Smooth muscle cell (in vitro differentiated cells): ENCODE results near the gene FTSJ3. TPM values are rescaled to one million over a fixed set of nuclear protein-coding genes. Genes with fewer than 3 reads are reported as not detected.
"Not testable (repeated sequence)": the region's sequence is repeated elsewhere in the genome, so short reads cannot be mapped to it uniquely, and the experiment has no call there.

Experiments used
- DNase-seq: peaks from one replicate; lab custom pipeline; 2025; ENCODE audit not compliant: unreplicated experiment; lab: John Stamatoyannopoulos, UW
- H2AFZ ChIP-seq: fragments of 200-600 bp; sonication (generic); 2 replicates; pipeline ENCODE4 v1.6.0; 2016; ENCODE audit warnings: antibody characterized with exemption, low read depth, mild to moderate bottlenecking
- H3F3A ChIP-seq: fragments of 200-600 bp; sonication (generic); 2 replicates; pipeline ENCODE4 v1.6.0; 2017; ENCODE audit warnings: antibody characterized with exemption, low read depth
- H3K27ac ChIP-seq: fragments of 200-600 bp; sonication (generic); 2 replicates; pipeline ENCODE4 v1.5.1; 2016; ENCODE audit warnings: low read depth, mild to moderate bottlenecking
- H3K27me3 ChIP-seq: fragments of 200-600 bp; sonication (generic); 2 replicates; pipeline ENCODE4 v1.6.1; 2016; ENCODE audit warnings: low read depth, mild to moderate bottlenecking
- H3K36me3 ChIP-seq: fragments of 200-600 bp; sonication (generic); 2 replicates; pipeline ENCODE4 v1.5.1; 2016; ENCODE audit warnings: low read depth
- H3K4me1 ChIP-seq: fragments of 200-600 bp; sonication (generic); 2 replicates; pipeline ENCODE4 v1.5.1; 2016; ENCODE audit warnings: low read depth
- H3K4me2 ChIP-seq: fragments of 200-600 bp; sonication (generic); 2 replicates; pipeline ENCODE4 v1.6.0; 2016; ENCODE audit warnings: mild to moderate bottlenecking
- H3K4me3 ChIP-seq: fragments of 200-600 bp; sonication (generic); 2 replicates; pipeline ENCODE4 v1.5.1; 2016; ENCODE audit warnings: mild to moderate bottlenecking
- H3K79me2 ChIP-seq: fragments of 200-600 bp; sonication (generic); 2 replicates; pipeline ENCODE4 v1.6.0; 2016; ENCODE audit warnings: low read depth, mild to moderate bottlenecking
- H3K9ac ChIP-seq: fragments of 200-600 bp; sonication (generic); 2 replicates; pipeline ENCODE4 v1.6.0; 2016; ENCODE audit warnings: low read depth
- H3K9me3 ChIP-seq: fragments of 200-600 bp; sonication (generic); replicated peaks from 2 replicates; pipeline ENCODE4 v1.5.1; 2016; ENCODE audit warnings: low read depth
- H4K20me1 ChIP-seq: fragments of 200-600 bp; sonication (generic); 2 replicates; pipeline ENCODE4 v1.6.0; 2016; ENCODE audit warnings: low read depth
- WGBS: methylation state at CpG from one replicate; pipeline ENCODE4 v1.1.7; 2016; ENCODE audit warnings: low lambda C conversion rate; 5-methylcytosine and 5-hydroxymethylcytosine counted together
- polyA plus RNA-seq: library from polyadenylated mRNA; unstranded; fragments of >200 nt; fragmentation: Nextera tagmentation; extraction: Ambion mirVana; gene quantifications from 2 replicates; pipeline ENCODE4 v1.2.1, GENCODE V29; 2016
- total RNA-seq: library from RNA; depleted of rRNA; stranded (reverse); fragments of >200 nt; gene quantifications from 2 replicates; pipeline ENCODE4 v1.2.3, GENCODE V29; 2014
- TF ChIP-seq, protein P1 (sequence below): fragments of 200-600 bp; sonication (generic); IDR thresholded peaks from 2 replicates; pipeline ENCODE4 v1.5.1; 2017; ENCODE audit warnings: borderline replicate concordance, mild to moderate bottlenecking, antibody characterized with exemption; ENCODE audit not compliant: insufficient read depth, poor library complexity, severe bottlenecking

Gene FTSJ3, protein sequence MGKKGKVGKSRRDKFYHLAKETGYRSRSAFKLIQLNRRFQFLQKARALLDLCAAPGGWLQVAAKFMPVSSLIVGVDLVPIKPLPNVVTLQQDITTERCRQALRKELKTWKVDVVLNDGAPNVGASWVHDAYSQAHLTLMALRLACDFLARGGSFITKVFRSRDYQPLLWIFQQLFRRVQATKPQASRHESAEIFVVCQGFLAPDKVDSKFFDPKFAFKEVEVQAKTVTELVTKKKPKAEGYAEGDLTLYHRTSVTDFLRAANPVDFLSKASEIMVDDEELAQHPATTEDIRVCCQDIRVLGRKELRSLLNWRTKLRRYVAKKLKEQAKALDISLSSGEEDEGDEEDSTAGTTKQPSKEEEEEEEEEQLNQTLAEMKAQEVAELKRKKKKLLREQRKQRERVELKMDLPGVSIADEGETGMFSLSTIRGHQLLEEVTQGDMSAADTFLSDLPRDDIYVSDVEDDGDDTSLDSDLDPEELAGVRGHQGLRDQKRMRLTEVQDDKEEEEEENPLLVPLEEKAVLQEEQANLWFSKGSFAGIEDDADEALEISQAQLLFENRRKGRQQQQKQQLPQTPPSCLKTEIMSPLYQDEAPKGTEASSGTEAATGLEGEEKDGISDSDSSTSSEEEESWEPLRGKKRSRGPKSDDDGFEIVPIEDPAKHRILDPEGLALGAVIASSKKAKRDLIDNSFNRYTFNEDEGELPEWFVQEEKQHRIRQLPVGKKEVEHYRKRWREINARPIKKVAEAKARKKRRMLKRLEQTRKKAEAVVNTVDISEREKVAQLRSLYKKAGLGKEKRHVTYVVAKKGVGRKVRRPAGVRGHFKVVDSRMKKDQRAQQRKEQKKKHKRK
- total RNA-seq: 32.5 and 46.8 TPM in 2 replicates
- polyA plus RNA-seq: 21.9 and 24.8 TPM in 2 replicates

DNA sequence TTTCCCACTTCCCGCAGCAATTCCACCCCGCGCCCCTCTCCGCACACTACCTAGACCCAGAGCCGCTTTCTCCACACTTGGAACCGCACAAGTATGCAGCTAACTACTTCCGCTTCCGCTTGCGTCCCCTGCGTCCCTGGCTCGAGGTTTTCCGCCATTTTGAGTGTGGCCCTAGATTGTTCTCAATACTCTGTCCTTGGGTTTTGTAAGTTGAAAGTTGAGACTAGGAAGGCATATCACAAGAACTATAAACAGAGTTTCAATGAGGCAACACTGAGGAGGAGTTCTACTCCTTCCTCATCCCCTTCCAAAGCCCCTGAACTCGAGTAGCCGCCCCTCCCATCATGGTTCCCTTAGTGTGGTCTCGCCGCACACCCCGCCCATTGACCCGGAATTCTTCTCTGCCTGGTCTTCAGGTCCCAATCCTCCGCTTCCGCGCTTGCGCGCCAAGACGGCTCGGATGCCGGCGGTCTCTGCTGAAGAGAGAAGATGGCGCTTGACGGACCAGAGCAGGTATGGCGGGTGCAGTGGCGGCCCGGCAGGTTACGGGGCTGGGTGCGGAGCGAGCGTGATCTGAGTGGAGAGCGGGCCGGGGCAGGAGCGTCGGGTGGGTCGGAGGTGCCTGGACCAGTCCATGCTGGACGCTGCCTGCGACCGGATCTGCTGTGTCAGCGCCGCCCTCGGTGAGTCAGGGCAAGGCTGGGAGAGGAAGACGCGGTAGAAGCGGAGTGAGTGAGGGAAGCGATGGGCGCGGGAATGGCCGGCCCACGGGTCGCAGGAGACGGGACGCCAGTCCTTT lies at the start of gene FTSJ3, which contains the start of gene PSMC5:
Gene FTSJ3 (minus strand): TSS at position 662 of the 799 bp plus-strand sequence. CDS start 761 bp downstream, outside the sequence.
Gene PSMC5 (plus strand): TSS at position 430 of the 799 bp plus-strand sequence. CDS start 60 bp downstream, at position 490.
- peaks cover 3% of the 10 kb centered on the region for H4K20me1 ChIP-seq
- peaks cover 36% of the 10 kb centered on the region for H3K79me2 ChIP-seq
- peak; percentile 96 for DNase-seq
- WGBS: 2% methylated on average over 43 of the region's 58 CpGs
- TF ChIP-seq, protein P1, sequence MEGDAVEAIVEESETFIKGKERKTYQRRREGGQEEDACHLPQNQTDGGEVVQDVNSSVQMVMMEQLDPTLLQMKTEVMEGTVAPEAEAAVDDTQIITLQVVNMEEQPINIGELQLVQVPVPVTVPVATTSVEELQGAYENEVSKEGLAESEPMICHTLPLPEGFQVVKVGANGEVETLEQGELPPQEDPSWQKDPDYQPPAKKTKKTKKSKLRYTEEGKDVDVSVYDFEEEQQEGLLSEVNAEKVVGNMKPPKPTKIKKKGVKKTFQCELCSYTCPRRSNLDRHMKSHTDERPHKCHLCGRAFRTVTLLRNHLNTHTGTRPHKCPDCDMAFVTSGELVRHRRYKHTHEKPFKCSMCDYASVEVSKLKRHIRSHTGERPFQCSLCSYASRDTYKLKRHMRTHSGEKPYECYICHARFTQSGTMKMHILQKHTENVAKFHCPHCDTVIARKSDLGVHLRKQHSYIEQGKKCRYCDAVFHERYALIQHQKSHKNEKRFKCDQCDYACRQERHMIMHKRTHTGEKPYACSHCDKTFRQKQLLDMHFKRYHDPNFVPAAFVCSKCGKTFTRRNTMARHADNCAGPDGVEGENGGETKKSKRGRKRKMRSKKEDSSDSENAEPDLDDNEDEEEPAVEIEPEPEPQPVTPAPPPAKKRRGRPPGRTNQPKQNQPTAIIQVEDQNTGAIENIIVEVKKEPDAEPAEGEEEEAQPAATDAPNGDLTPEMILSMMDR: peak; percentile 13
- peak within 1 kb of the TSS; percentile 99 for H2AFZ ChIP-seq
- peak within 1 kb of the TSS; percentile 95 for H3K4me2 ChIP-seq
- H3K9ac ChIP-seq: peak within 1 kb of the TSS; percentile 97
- no peaks in the 10 kb centered on the region for H3K9me3 ChIP-seq
- H3K27me3 ChIP-seq: no peaks in the 10 kb centered on the region
- no peaks in the 10 kb centered on the region for H3F3A ChIP-seq
- H3K36me3 ChIP-seq: no peaks in the 10 kb centered on the region
- peaks cover 14% of the 10 kb centered on the region for H3K4me1 ChIP-seq
- H3K4me3 ChIP-seq: peak within 1 kb of the TSS; percentile 71
- H3K27ac ChIP-seq: peak within 1 kb of the TSS; percentile 95

DNA sequence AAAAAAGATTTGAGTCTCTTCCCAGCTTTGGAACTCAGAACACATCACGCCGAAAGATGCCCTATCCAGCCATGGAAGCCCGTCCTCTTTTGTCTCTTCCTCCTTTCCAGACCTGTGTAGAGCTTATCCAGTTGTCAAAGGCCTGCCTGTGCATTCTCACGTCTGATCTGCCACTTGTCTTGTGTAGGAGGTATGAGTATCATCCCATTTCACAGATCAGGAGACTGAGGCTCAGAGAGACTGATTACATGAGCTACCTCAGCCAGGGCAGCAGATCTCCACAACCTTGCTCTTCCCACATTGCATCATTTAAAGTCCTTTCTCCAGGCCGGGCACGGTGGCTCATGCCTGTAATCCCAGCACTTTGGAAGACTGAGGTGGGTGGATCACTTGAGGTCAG lies 47.2 kb upstream of the FTSJ3 start:
- H3K4me2 ChIP-seq, H3K27ac ChIP-seq, H3K79me2 ChIP-seq, DNase-seq, H3K27me3 ChIP-seq, H4K20me1 ChIP-seq, H3K36me3 ChIP-seq, H3K9me3 ChIP-seq, H2AFZ ChIP-seq, H3F3A ChIP-seq, H3K4me3 ChIP-seq, H3K4me1 ChIP-seq, H3K9ac ChIP-seq: not testable (repeated sequence)
- WGBS: 90% methylated on average over 6 of the region's 6 CpGs

DNA sequence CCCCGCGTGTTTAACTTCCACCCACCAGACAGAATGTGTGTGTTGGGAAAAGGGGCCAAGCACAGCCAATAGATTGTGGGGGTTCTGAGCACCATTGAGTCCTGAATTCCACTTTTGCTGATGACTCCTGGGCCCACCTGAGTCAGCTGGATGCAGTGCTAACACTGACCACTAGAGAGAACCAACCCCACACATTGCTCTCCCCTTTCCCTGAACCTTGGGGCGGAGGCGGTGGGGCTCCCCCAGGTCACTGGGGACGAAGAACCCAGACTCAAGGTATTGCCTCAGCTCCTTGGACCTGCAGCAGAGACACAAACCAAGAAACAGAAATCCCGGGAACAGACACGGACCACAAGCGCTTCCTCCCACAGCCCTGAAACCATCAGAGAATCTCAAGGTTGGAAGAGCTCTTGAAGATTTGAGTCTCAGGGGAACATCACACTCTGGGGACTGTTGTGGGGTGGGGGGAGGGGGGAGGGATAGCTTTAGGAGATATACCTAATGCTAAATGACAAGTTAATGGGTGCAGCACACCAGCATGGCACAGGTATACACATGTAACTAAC lies 46.7 kb upstream of the FTSJ3 start:
- H3K79me2 ChIP-seq, H3K4me3 ChIP-seq, H2AFZ ChIP-seq, H4K20me1 ChIP-seq, H3K27ac ChIP-seq, H3K9me3 ChIP-seq, H3F3A ChIP-seq, H3K27me3 ChIP-seq, H3K4me2 ChIP-seq, H3K36me3 ChIP-seq, H3K4me1 ChIP-seq, DNase-seq, H3K9ac ChIP-seq: not testable (repeated sequence)
- 86% methylated on average over 6 of the region's 8 CpGs for WGBS

DNA sequence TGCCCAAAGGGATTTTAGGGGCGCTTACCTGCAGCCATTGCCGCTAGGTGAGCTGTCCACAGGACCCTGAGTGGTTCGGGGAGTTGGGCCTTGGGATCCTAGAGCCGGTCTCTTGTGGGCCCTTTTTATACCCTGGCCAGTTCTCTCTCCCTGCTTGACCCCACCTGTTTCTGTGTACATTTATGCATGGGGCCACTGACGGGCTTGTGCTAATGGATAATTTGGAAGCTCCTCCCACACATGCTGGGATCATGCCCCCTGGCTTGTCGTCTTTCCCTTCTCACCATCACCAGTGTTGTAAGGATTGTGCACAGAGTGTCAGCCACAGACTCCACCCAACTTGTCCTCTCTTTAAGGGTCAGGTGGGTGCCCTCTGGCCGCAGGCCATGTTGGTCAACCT lies 46.1 kb upstream of the FTSJ3 start, which contains the start of gene CSH2:
Gene CSH2 (minus strand): TSS at position 101 of the 400 bp plus-strand sequence. CDS start 63 bp downstream, at position 38.
- not testable (repeated sequence) for H2AFZ ChIP-seq, H3K4me1 ChIP-seq, H3K27me3 ChIP-seq, H3K9ac ChIP-seq, H4K20me1 ChIP-seq, H3K4me3 ChIP-seq, DNase-seq, H3K36me3 ChIP-seq, H3K9me3 ChIP-seq, H3K4me2 ChIP-seq, H3F3A ChIP-seq, H3K79me2 ChIP-seq, H3K27ac ChIP-seq
- 90% methylated on average over 4 of the region's 7 CpGs for WGBS

DNA sequence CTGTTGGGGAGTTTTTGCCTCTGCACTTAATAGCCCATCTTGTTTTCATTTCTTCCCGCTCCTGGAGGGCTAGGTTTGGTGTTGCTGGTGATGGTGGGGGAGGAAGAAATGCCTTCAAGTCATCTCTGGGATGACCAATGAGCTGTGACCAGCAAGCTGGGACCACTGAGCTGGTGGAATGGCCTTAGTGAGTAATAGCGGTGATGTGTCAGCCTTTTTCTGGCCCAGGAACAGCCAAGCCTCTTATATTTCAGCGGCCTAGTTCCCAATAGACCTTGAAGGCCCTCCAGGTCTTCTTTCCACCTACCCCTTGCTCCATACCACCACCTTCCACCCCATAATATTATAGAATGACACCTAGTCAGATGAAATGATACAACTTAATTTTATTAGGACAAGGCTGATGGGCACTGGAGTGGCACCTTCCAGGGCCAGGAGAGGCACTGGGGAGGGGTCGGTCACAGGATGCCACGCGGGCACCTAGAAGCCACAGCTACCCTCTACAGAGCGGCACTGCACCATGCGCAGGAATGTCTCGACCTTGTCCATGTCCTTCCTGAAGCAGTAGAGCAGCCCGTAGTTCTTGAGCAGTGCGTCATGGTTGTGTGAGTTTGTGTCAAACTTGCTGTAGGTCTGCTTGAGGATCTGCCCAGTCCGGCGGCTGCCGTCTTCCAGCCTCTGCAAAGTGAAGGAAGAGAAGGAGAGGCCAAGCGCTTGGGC lies 44.3 kb upstream of the FTSJ3 start:
- not testable (repeated sequence) for H3K4me2 ChIP-seq, H3K27me3 ChIP-seq, H3K4me1 ChIP-seq, H3K36me3 ChIP-seq, H3K4me3 ChIP-seq, H3K9me3 ChIP-seq, H3K27ac ChIP-seq, H3K9ac ChIP-seq, H2AFZ ChIP-seq, DNase-seq, H4K20me1 ChIP-seq, H3K79me2 ChIP-seq, H3F3A ChIP-seq
- WGBS: 95% methylated on average over 15 of the region's 15 CpGs

DNA sequence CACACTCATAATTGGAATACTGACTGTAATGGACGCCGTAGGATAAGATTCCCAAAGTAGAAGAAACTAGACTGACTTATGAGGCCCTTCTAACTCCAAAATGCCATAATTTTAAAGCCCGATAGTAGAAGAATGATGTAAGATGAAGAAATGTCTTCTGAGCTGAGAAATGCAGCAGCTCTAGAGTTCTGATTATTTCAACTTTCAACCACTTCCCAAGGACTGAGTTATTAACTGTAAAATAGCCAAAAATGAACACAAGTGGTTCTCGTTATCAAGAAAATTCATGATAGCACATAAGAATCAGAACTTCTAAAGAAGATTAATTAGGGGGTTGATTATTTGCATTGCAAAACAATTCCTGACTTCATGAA lies 42.8 kb upstream of the FTSJ3 start:
- not testable (repeated sequence) for H3K4me2 ChIP-seq, H3K4me3 ChIP-seq, DNase-seq, H3K36me3 ChIP-seq, H3K79me2 ChIP-seq, H3F3A ChIP-seq, H3K9me3 ChIP-seq, H3K9ac ChIP-seq, H3K27me3 ChIP-seq, H2AFZ ChIP-seq, H3K27ac ChIP-seq, H4K20me1 ChIP-seq, H3K4me1 ChIP-seq
- WGBS: 84% methylated on average over 4 of the region's 4 CpGs
